OCI-LY3 (cell line): ENCODE results near the gene IFT52.

Source experiments
- CTCF ChIP-seq: fragments of 200-600, 300-600 bp; sonication (generic); IDR thresholded peaks from 2 replicates; pipeline ENCODE4 v1.5.1; 2014; ENCODE audit warnings: antibody characterized with exemption, low read length, low read depth
- EZH2phosphoT487 ChIP-seq: fragments of 200-600 bp; shearing (Covaris generic); IDR thresholded peaks from 2 replicates; pipeline ENCODE4 v1.6.1; 2018; ENCODE audit warnings: antibody characterized with exemption, mixed run types, low read depth

GRCh38 chr20:43564455-43564854, 26.3 kb upstream of the IFT52 start:
- TF ChIP-seq CTCF, result no peak
- TF ChIP-seq EZH2phosphoT487, result no peak
